Small intestine (tissue), 7 donors: Measurements from ENCODE around the gene PTTG1IP. TPM values are rescaled to one million over a fixed set of nuclear protein-coding genes. Genes with fewer than 3 reads are reported as not detected.

Experiments
- DNase-seq, 2 donors: peaks; one replicate each; pipeline versions ENCODE4 v3.0.0 to v3.0.0-alpha.2; 2013
- FAIRE-seq: peaks from 2 replicates; lab custom pipeline; 2012; peaks lifted over from hg19 to GRCh38; lab: Jason Lieb, UNC
- H3K27ac ChIP-seq, 3 donors: one replicate each; pipeline ENCODE4 v1.5.1; 2013; ENCODE audit warnings: low read length in 2 of 3, mild to moderate bottlenecking in 2 of 3, control low read depth in 1 of 3, inconsistent platforms in 1 of 3, low read depth in 1 of 3, moderate library complexity in 1 of 3
- H3K27me3 ChIP-seq, 3 donors: one replicate each; pipeline ENCODE4 v1.6.1; 2013; ENCODE audit warnings: low read length in 3 of 3, inconsistent platforms in 1 of 3; ENCODE audit not compliant: control insufficient read depth in 3 of 3, insufficient read depth in 3 of 3
- H3K36me3 ChIP-seq, 3 donors: one replicate each; pipeline ENCODE4 v1.6.1; 2013; ENCODE audit warnings: low read length in 3 of 3, inconsistent platforms in 1 of 3, low read depth in 1 of 3, mild to moderate bottlenecking in 1 of 3, moderate library complexity in 1 of 3; ENCODE audit not compliant: control insufficient read depth in 3 of 3, insufficient read depth in 2 of 3
- H3K4me1 ChIP-seq, 3 donors: one replicate each; pipeline ENCODE4 v1.6.1; 2013; ENCODE audit warnings: low read length in 2 of 3, inconsistent platforms in 1 of 3, low read depth in 1 of 3, mild to moderate bottlenecking in 1 of 3, moderate library complexity in 1 of 3; ENCODE audit not compliant: control insufficient read depth in 3 of 3, insufficient read depth in 2 of 3
- H3K4me3 ChIP-seq, 3 donors: one replicate each; pipeline ENCODE4 v1.5.1; 2013; ENCODE audit warnings: low read length in 3 of 3, control low read depth in 1 of 3, inconsistent platforms in 1 of 3, low read depth in 1 of 3, mild to moderate bottlenecking in 1 of 3, moderate library complexity in 1 of 3
- H3K9me3 ChIP-seq, 2 donors: one replicate each; pipeline ENCODE4 v1.6.1; 2013; ENCODE audit warnings: low read depth in 1 of 2, low read length in 1 of 2; ENCODE audit not compliant: control insufficient read depth in 2 of 2, insufficient read depth in 1 of 2
- WGBS, 3 donors: extraction: QIAGEN DNeasy Blood & Tissue Kit; methylation state at CpG; one replicate each; pipeline ENCODE4 v1.1.7; 2013; 5-methylcytosine and 5-hydroxymethylcytosine counted together
- polyA plus RNA-seq, 4 donors: library from polyadenylated mRNA; stranded (reverse) in 3 of 4; unstranded in 1 of 4; fragments of 200-250 nt in 3 of 4; fragments of 120-200 nt in 1 of 4; gene quantifications; one replicate each; pipeline versions ENCODE4 v1.2.1 to v1.2.3, GENCODE V29; 2013
- donor health status: healthy with polysubstance abuse.
- donor health status: control.
- donor health status: control.
- donor health status: Bipolar disorder and iron deficiency.
- donor health status: healthy.

The PTTG1IP gene
- polyA plus RNA-seq, 4 donors: 116 to 330 (median 128) TPM

DNA sequence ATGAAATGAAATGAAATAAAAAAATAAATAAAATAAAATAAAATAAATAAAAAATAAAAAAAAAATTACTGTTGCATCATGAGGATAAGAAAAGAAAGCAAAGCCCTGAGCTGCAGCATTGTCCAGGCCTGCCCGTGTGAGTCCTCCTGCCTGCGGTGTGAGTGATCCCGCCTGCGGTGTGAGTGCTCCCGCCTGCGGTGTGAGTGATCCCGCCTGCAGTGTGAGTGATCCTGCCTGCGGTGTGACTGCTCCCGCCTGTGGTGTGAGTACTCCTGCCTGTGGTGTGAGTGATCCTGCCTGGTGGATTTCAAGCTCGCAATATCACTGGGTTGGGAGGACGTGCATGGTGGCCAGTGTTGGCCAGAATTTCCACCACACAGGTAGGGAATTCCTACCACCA, 22.4 kb upstream of the PTTG1IP start:
- peaks cover 0 to 24% (median 4%) of the 10 kb centered on the region in 3 donors for H3K4me1 ChIP-seq
- H3K36me3 ChIP-seq: peaks cover 0 to 6% (median 0%) of the 10 kb centered on the region in 3 donors
- 86 to 92% (median 91%) methylated on average over 11 of the region's 11 CpGs for WGBS, 3 donors
- FAIRE-seq (no peak), DNase-seq (no peak)
- no peaks in the 10 kb centered on the region for H3K9me3 ChIP-seq
- peaks cover 0 to 7% (median 0%) of the 10 kb centered on the region in 3 donors for H3K27me3 ChIP-seq
- no peak overlapping the region for H3K4me3 ChIP-seq
- H3K27ac ChIP-seq: no peak overlapping the region

DNA sequence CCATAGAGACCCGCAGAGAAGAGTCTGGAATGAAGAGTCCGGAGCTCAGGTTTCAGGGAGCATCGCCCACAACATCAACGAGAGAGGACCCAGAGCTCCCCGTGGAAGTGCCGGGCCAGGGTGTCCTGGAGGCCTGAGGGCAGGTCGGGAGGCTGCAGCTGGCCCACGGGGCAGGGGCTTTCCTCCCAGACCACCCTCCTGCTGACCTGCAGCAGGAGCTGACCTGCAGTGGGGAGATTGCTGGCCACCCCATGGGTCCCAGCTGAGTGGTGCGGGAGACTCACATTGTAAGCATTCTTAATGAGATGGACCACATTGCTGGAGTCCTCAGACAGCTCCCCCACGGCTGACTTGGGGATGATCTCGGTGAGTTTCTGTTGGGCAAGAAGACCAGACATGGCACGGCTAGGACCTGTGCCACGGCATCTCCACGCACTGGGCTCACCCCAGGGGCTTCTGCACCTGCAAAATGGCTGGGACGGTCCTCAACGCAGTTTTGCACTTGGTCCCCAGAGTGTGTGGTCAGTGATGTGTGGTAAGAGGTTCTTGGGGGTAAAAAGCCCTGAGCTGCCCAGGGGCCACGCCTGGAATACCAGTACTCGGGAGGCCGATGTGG, 21.3 kb upstream of the PTTG1IP start:
- Histone ChIP-seq H3K27me3 (peaks cover 0 to 7% (median 2%) of the 10 kb centered on the region in 3 donors), H3K4me1 (peaks cover 0 to 24% (median 4%) of the 10 kb centered on the region in 3 donors), H3K9me3 (no peaks in the 10 kb centered on the region), H3K36me3 (no peaks in the 10 kb centered on the region), H3K27ac (no peak overlapping the region), H3K4me3 (no peak overlapping the region)
- DNase-seq: no peak
- no peak for FAIRE-seq
- 80 to 84% (median 84%) methylated on average over 19 of the region's 19 CpGs for WGBS, 3 donors

DNA sequence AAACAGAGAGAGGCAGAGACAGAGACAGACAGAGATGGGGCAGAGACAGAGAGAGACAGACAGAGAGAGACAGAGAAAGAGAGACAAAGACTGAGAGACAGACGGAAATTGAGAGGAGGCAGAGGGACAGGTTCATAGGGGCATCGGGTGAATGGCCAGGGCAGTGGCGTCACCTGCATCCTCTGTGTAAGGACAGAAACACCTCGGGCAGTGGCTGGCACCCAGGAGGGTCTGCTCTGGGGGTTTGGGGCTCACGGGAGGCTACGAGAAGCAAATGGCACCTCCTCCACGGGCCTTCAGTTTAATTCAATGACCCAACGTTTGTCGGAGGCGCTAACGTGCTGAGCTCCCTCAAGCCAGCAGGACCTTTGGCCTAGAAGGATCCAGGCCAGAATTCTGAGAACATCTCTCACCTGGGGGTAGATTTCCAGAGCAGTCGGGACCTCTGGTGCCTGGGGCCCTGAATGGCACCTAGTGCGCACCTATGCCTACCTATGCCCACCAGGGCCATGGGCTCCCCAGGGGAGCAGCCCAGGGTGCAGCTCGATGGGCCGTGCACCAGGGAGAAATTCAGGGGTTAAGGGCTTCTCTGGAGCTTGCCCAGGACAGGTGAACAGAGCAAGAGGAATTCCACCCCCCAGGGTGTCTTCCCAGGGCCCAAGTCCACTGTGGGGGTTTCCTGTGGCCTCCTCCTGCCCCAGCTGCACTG, 20.6 kb upstream of the PTTG1IP start:
- Histone ChIP-seq H3K27me3 (peaks cover 0 to 7% (median 2%) of the 10 kb centered on the region in 3 donors), H3K36me3 (no peaks in the 10 kb centered on the region), H3K9me3 (no peaks in the 10 kb centered on the region), H3K4me3 (no peak overlapping the region), H3K4me1 (peaks cover 0 to 20% (median 4%) of the 10 kb centered on the region in 3 donors), H3K27ac (no peak overlapping the region)
- no peak for FAIRE-seq
- no peak for DNase-seq
- WGBS, 3 donors: 48 to 83% (median 59%) methylated on average over 15 of the region's 15 CpGs

DNA sequence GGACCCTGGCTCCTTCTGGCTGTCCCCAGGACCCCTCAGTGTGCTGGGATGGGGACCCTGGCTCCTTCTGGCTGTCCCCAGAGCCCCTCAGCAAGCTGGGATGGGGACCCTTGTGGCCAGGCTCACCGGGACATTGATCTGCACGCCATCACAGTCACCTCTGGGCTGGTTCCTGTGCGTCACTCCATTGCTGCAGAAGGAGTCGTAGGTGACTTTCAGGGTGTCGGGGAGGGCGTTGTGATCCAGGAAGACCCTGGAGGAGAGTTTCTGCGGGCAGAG, 19.7 kb upstream of the PTTG1IP start:
- H3K4me1 ChIP-seq: peaks cover 0 to 13% (median 3%) of the 10 kb centered on the region in 3 donors
- H3K27ac ChIP-seq: no peak overlapping the region
- H3K36me3 ChIP-seq: no peaks in the 10 kb centered on the region
- FAIRE-seq (no peak), DNase-seq (no peak)
- no peaks in the 10 kb centered on the region for H3K9me3 ChIP-seq
- WGBS, 3 donors: 79 to 87% (median 79%) methylated on average over 6 to 7 of the region's 7 CpGs
- peaks cover 0 to 7% (median 2%) of the 10 kb centered on the region in 3 donors for H3K27me3 ChIP-seq
- no peak overlapping the region for H3K4me3 ChIP-seq

DNA sequence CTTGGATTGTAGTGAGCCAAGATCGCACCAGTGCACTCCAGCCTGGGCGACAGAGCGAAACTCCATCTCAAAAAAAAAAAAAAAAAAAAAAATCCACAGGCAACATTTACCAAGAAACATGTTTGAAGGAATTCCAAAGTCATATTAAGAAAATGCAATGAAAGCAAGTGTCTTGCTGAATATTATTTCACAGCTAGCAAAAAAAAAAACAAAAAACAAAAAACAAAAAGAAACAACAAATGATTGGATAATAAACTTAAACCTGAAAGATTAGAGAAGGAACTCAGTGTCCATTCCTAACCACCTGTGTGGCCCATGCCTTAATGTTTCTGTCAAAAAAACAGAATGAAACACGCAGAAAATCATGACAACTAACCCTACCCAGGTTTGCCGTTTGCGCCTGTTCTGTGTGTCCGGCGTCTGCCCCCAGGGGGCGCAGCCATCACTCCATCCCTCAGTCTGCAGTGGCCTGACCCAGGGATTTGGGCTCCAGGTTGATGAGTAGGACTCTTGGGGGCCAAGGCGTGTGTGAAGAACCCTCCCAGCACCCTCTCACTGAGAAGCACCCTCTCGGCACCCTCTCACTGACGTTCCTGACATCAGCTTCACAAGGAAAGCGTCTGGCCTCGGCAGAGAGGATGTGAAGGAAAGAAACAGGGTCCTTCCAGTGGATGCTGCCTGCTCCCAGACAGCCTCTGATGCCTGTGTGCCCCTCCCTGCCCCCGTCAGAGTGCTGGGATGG, 19.2 kb upstream of the PTTG1IP start:
- Histone ChIP-seq H3K27me3 (peaks cover 0 to 7% (median 2%) of the 10 kb centered on the region in 3 donors), H3K4me1 (peaks cover 0 to 8% (median 3%) of the 10 kb centered on the region in 3 donors), H3K9me3 (no peaks in the 10 kb centered on the region), H3K27ac (no peak overlapping the region), H3K4me3 (no peak overlapping the region), H3K36me3 (no peaks in the 10 kb centered on the region)
- FAIRE-seq (no peak), DNase-seq (peak; percentile 59 to 69)
- 26 to 39% (median 34%) methylated on average over 15 of the region's 15 CpGs for WGBS, 3 donors

DNA sequence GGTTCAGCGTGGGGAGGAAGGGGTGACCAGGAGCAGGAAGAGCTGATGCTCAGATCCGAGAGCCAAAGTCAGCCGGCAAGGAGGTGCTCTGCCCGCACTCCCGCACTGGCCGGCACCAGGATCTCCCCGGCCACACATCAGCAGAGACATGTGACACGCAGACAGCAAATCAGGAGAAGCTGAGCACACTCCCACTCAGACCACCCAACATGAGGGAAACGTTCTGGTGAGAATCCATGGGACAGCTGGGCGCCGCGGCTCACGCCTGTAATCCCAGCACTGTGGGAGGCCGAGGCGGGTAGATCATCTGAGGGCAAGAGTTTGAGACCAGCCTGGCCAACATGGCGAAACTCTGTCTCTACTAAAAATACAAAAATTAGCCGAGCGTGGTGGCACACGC, 18.6 kb upstream of the PTTG1IP start:
- FAIRE-seq (no peak), DNase-seq (no peak)
- Histone ChIP-seq H3K9me3 (no peaks in the 10 kb centered on the region), H3K27ac (no peak overlapping the region), H3K4me3 (no peak overlapping the region), H3K36me3 (no peaks in the 10 kb centered on the region), H3K27me3 (peaks cover 0 to 7% (median 2%) of the 10 kb centered on the region in 3 donors), H3K4me1 (peaks cover 0 to 4% (median 3%) of the 10 kb centered on the region in 3 donors)
- WGBS, 3 donors: 62 to 82% (median 74%) methylated on average over 18 to 19 of the region's 19 CpGs

DNA sequence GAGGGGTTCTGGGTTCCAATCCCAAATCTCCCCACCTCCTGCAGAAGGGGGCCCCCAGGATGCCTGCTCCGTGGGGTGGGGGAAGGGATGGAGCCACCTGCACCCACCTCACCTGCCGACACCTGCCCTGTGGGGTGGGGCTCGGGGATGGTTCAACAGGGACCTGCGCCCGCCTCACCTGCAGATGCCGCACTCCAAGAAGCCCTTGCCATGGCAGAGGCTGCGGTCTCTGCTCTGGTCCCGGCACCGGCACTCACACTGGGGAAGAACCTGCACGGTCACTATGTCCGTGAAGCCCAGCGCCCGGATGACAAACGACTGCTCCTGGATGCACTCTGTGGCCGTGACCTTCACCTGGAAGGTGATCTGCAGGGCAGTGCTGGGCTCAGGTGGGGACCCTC, 18.1 kb upstream of the PTTG1IP start:
- Histone ChIP-seq H3K9me3 (no peaks in the 10 kb centered on the region), H3K27me3 (peaks cover 0 to 7% (median 2%) of the 10 kb centered on the region in 3 donors), H3K4me1 (peaks cover 0 to under 1% (median 0%) of the 10 kb centered on the region in 3 donors), H3K36me3 (no peaks in the 10 kb centered on the region), H3K27ac (no peak overlapping the region), H3K4me3 (no peak overlapping the region)
- DNase-seq: no peak
- WGBS, 3 donors: 70 to 86% (median 74%) methylated on average over 14 to 15 of the region's 15 CpGs
- FAIRE-seq: no peak

DNA sequence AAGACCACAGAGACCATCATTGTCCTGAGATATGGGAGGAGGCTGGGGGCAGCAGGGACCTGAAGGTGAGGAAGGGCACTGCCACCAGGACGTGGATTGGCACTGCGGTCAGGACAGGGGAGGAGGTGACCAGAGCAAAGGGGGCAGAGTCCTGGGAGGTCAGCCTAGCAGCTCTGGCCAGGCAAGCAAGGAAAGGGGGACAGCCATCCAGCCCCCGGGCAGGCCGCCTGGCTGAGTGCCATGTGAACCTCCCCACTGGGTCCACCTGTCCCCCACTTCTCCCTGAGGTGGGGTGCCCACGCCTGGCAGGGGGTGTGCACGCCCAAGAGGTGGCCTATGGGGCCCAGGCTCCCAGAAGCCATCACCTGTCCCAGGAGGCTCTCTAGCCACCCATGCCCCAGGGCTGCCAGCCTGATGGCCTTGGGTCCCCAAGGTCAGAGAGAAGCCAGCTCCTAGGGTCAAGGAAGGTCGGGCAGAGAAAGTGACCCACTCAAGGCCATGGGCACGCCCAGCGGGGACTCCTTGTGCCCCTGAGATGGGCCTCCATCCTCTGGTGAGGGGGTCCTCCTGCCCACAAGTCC, 17.6 kb upstream of the PTTG1IP start:
- H3K27me3 ChIP-seq: peaks cover 0 to 7% (median 2%) of the 10 kb centered on the region in 3 donors
- FAIRE-seq: no peak
- H3K9me3 ChIP-seq: no peaks in the 10 kb centered on the region
- H3K36me3 ChIP-seq: no peaks in the 10 kb centered on the region
- no peak overlapping the region for H3K4me3 ChIP-seq
- DNase-seq: no peak
- H3K4me1 ChIP-seq: no peaks in the 10 kb centered on the region
- H3K27ac ChIP-seq: no peak overlapping the region
- WGBS, 3 donors: 49 to 83% (median 63%) methylated on average over 7 to 9 of the region's 9 CpGs
